PC-9 (cell line): ENCODE results near the gene FLVCR1. TPM values are rescaled to one million over a fixed set of nuclear protein-coding genes. Genes with fewer than 3 reads are reported as not detected.

Experiments used
- BruUV-seq: library from RNA; stranded (reverse); fragments of 400-500 nt; replicated peaks from 2 replicates; lab custom pipeline; 2021; lab: Mats Ljungman, UMichigan
- CTCF ChIA-PET: fragments of 300-600 bp; sonication (Branson Sonifier 250); formaldehyde crosslinking; loops from one replicate; lab custom pipeline; 2022; ENCODE audit warnings: antibody characterized with exemption; lab: Charles Lee
- POLR2A ChIA-PET: fragments of 300-600 bp; sonication (Branson Sonifier 250); formaldehyde crosslinking; loops from one replicate; lab custom pipeline; 2022; ENCODE audit warnings: antibody characterized with exemption; ENCODE audit not compliant: unreplicated experiment; lab: Charles Lee
- DNase-seq, 2 experiments: peaks; one replicate each; pipeline versions ENCODE4 v3.0.0 to v3.0.0-alpha.2; 2015 to 2022; ENCODE audit warnings: mixed read lengths in 1 of 2
- H2AFZ ChIP-seq: fragments of 200-600 bp; sonication (generic); 2 replicates; pipeline ENCODE4 v1.8.1; 2017; ENCODE audit warnings: antibody characterized with exemption
- H3F3A ChIP-seq: fragments of 200-600 bp; sonication (generic); 2 replicates; pipeline ENCODE4 v1.8.1; 2017; ENCODE audit warnings: antibody characterized with exemption, mild to moderate bottlenecking, low read depth; ENCODE audit not compliant: insufficient read depth
- H3K27ac ChIP-seq: fragments of 200-600 bp; sonication (generic); 2 replicates; pipeline ENCODE4 v1.6.1; 2016; ENCODE audit warnings: mixed run types
- H3K27me3 ChIP-seq: fragments of 200-600 bp; sonication (generic); 2 replicates; pipeline ENCODE4 v1.6.1; 2016; ENCODE audit warnings: low read depth, mixed run types; ENCODE audit not compliant: insufficient read depth
- H3K36me3 ChIP-seq: fragments of 200-600 bp; sonication (generic); 2 replicates; pipeline ENCODE4 v1.6.1; 2016; ENCODE audit warnings: low read depth, mixed run types
- H3K4me1 ChIP-seq: fragments of 200-600 bp; sonication (generic); replicated peaks from 2 replicates; pipeline ENCODE4 v1.6.1; 2016; ENCODE audit warnings: mixed run types; ENCODE audit not compliant: insufficient read depth
- H3K4me2 ChIP-seq: fragments of 200-600 bp; sonication (generic); 2 replicates; pipeline ENCODE4 v1.6.1; 2017; ENCODE audit warnings: mixed run types
- H3K4me3 ChIP-seq: fragments of 200-600 bp; sonication (generic); 2 replicates; pipeline ENCODE4 v1.6.1; 2016; ENCODE audit warnings: mixed run types
- H3K79me2 ChIP-seq: fragments of 200-600 bp; sonication (generic); 2 replicates; pipeline ENCODE4 v1.6.1; 2017; ENCODE audit warnings: low read depth, mixed run types
- H3K9me2 ChIP-seq: fragments of 200-600 bp; sonication (generic); 2 replicates; pipeline ENCODE4 v1.8.1; 2017; ENCODE audit warnings: mild to moderate bottlenecking; ENCODE audit not compliant: insufficient read depth
- H3K9me3 ChIP-seq: fragments of 200-600 bp; sonication (generic); 2 replicates; pipeline ENCODE4 v1.8.1; 2016; ENCODE audit warnings: low read depth; ENCODE audit not compliant: insufficient read depth
- H4K20me1 ChIP-seq: fragments of 200-600 bp; sonication (generic); 2 replicates; pipeline ENCODE4 v1.8.1; 2017; ENCODE audit not compliant: insufficient read depth
- CTCF ChIP-seq: fragments of 200-600 bp; sonication (generic); conservative IDR thresholded peaks from 2 replicates; pipeline ENCODE4 v1.6.1; 2017; ENCODE audit warnings: mixed run types, antibody characterized with exemption, mild to moderate bottlenecking, moderate library complexity
- EZH2 ChIP-seq: fragments of 200-600 bp; sonication (generic); IDR thresholded peaks from 2 replicates; pipeline ENCODE4 v1.8.0; 2017; ENCODE audit warnings: antibody characterized with exemption, low read depth
- intact Hi-C: fragments of 100-400 bp; cut with micrococcal nuclease; formaldehyde crosslinking; loops from one replicate; pipeline ENCODE4 v1.10.0; 2022; ENCODE audit not compliant: unreplicated experiment
- total RNA-seq: library from RNA; stranded (reverse); gene quantifications from 2 replicates; pipeline ENCODE4 v1.2.3, GENCODE V29; 2021

The FLVCR1 gene
- total RNA-seq, 1 experiment from 2014 or later: 13.1 TPM

GRCh38 chr1:212928323-212929291 is 70.5 kb downstream of the FLVCR1 start:
- intact Hi-C loops: no loop called here
- CTCF ChIA-PET: no interaction called here

GRCh38 chr1:212930986-212931678 is 73.1 kb downstream of the FLVCR1 start:
- H3K4me2 ChIP-seq: no peak overlapping the region
- no peaks in the 10 kb centered on the region for H3K79me2 ChIP-seq
- H2AFZ ChIP-seq: no peak overlapping the region
- H3K4me3 ChIP-seq: no peak overlapping the region
- no peaks in the 10 kb centered on the region for H3K9me3 ChIP-seq
- no peaks in the 10 kb centered on the region for H4K20me1 ChIP-seq
- H3K4me1 ChIP-seq: no peaks in the 10 kb centered on the region
- H3K27ac ChIP-seq: no peak overlapping the region
- POLR2A ChIA-PET: no interaction called here
- H3K9me2 ChIP-seq: no peaks in the 10 kb centered on the region
- TF ChIP-seq CTCF (no peak), EZH2 (no peak)
- CTCF ChIA-PET: no interaction called here
- no peaks in the 10 kb centered on the region for H3K36me3 ChIP-seq
- H3F3A ChIP-seq: no peaks in the 10 kb centered on the region
- H3K27me3 ChIP-seq: no peaks in the 10 kb centered on the region
- DNase-seq: no peak
- BruUV-seq: no TSS peak
- intact Hi-C loops: no loop called here

More at GRCh38 chr1:212928323-212929291, 70.5 kb downstream of the FLVCR1 start:
- Histone ChIP-seq H3F3A (no peaks in the 10 kb centered on the region), H3K4me3 (no peak overlapping the region), H3K9me3 (no peaks in the 10 kb centered on the region), H3K27me3 (no peaks in the 10 kb centered on the region), H2AFZ (no peak overlapping the region), H3K4me1 (no peaks in the 10 kb centered on the region), H4K20me1 (no peaks in the 10 kb centered on the region), H3K27ac (no peak overlapping the region), H3K36me3 (no peaks in the 10 kb centered on the region), H3K4me2 (no peak overlapping the region), H3K9me2 (no peaks in the 10 kb centered on the region), H3K79me2 (no peaks in the 10 kb centered on the region)
- no TSS peak for BruUV-seq
- POLR2A ChIA-PET: no interaction called here
- TF ChIP-seq EZH2 (no peak), CTCF (no peak)
- no peak for DNase-seq

GRCh38 chr1:212933815-212934471 is 75.9 kb downstream of the FLVCR1 start:
- no peak overlapping the region for H3K4me2 ChIP-seq
- H3K36me3 ChIP-seq: no peaks in the 10 kb centered on the region
- ChIA-PET POLR2A (no interaction called here), CTCF (no interaction called here)
- no TSS peak for BruUV-seq
- no peaks in the 10 kb centered on the region for H3K27me3 ChIP-seq
- H3F3A ChIP-seq: no peaks in the 10 kb centered on the region
- no peaks in the 10 kb centered on the region for H3K79me2 ChIP-seq
- no peak for DNase-seq
- no peaks in the 10 kb centered on the region for H3K9me3 ChIP-seq
- H2AFZ ChIP-seq: no peak overlapping the region
- no peaks in the 10 kb centered on the region for H3K9me2 ChIP-seq
- no peak overlapping the region for H3K4me3 ChIP-seq
- H3K4me1 ChIP-seq: no peaks in the 10 kb centered on the region
- no peak overlapping the region for H3K27ac ChIP-seq
- intact Hi-C loops: no loop called here
- H4K20me1 ChIP-seq: no peaks in the 10 kb centered on the region
- no peak for TF ChIP-seq CTCF
- no peak for TF ChIP-seq EZH2
